Glomerular endothelial cell (primary cell): ENCODE results near the gene FNDC1. TPM values are rescaled to one million over a fixed set of nuclear protein-coding genes. Genes with fewer than 3 reads are reported as not detected.
"Not testable (repeated sequence)": the region's sequence is repeated elsewhere in the genome, so short reads cannot be mapped to it uniquely, and the experiment has no call there.

ENCODE experiments used
- DNase-seq: peaks from one replicate; pipeline ENCODE4 v3.0.0-alpha.2; 2011; ENCODE audit warnings: low read depth, low spot score; ENCODE audit errors: extremely low read depth
- total RNA-seq: library from RNA; depleted of rRNA; stranded (reverse); fragments of >200 nt; gene quantifications from 2 replicates; pipeline ENCODE4 v1.2.3, GENCODE V29; 2015

The FNDC1 gene
- total RNA-seq, 1 donor from 2014 or later, result 0.06 TPM

DNA sequence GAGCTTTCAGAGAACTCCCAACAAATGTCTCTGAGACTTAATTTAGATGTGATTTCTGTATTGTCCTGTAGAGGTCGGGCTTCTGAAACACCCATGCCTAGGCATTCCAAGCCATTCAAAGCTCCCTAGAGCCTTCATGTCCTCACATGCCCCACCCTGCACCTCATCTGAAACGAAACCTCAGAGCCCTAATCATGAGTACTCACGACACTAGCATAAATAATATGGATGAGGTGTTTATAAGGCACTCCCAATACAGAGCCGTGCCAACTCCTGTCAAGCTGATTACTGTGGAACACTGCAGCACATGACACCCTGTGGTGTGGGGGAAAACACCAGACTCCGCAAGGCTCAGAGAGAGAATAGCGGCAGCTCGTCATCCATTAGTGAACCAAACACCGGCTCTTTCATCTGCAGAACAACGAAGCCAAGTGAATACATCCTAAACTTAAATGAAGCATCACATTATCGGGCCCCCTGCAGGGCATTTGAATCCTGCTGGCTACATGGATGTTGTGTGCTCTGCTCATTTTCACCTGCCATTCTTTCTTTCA lies 83.8 kb downstream of the FNDC1 start:
- DNase-seq, result no peak

DNA sequence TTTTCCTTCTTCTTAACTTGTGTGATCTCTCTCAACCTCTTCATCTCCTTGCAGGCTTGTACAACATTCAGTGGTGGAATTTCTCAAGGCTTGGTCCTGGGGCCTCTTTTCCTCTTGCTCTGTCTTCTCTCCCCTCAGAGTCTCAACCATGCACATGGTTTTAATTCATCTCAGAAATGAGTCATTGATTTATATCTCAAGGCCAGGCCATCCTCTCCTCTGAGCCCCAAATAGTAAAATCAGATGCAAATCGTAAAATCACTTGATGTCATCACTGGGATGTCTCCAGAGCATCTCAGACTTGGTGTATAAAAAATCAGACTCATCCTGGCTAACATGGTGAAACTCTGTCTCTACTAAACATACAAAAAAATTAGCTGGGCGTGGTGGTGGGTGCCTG lies 85.0 kb downstream of the FNDC1 start:
- DNase-seq, result no peak

DNA sequence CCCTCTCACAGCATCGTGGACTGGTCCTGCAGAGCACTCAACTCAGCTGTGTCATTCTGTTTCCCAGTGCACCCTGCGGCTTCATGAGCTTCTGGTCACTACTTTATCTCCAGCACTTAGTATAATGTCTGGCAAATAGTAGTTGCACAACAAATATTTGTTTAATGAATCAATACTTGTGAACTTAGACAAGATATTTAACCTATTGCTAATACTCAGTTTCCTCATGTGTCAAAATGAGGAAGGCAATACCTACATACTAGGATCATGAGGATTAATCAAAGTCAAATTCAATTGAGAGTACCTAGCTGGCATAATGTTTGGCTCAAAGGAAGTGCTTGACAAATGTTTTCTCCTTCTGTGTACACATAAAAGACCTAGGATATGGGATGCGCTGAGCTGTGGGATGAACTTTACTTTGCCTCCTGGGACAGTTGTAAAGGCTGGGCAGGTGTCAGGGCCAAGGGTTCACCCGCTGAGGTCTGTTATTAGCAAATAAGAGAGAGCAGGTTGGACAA lies 86.3 kb downstream of the FNDC1 start:
- DNase-seq, result no peak

DNA sequence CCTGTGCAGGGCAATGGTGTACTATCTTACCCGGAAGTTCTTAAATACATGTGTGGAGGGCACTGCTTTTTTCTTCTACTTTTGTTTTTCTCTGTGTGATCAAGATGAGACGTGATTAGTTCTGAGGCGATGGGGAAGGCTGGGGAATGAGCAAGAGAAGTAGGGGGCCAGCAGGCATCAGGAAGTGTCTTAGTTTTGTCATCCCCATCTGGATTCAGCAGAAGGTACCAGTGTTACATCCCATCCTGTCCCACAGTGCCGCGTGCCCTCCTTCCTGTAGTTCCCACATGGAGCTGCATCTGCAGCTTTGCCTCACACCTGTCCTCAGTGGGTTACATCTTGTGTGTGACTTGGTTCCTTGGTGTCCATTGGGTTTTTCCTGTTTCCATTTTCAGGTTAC lies 86.9 kb downstream of the FNDC1 start:
- no peak for DNase-seq

- DNase-seq, result no peak
Observed at GRCh38 chr6:159257846-159258245, 88.6 kb downstream of the FNDC1 start.

- DNase-seq, result no peak
Observed at GRCh38 chr6:159259441-159260125, 90.4 kb downstream of the FNDC1 start.

DNA sequence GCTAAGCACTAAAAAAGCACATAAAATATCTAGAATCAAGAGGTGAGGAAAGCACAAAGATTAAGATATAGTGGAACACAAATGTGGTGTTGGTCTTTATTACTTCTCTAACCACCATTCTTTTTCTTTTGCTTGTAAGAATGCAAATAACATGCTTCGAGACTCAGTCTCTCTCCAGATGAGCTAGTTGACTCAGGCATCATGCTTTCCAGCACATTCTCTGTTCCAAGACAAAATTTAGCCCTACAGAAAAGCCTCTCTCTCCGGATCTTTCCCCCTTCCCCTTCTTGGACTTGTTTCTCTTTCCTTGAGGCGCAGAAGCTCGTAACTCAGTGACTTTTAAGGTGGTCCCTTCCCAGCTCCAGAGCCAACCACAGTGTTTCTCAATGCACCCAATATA lies 91.0 kb downstream of the FNDC1 start:
- no peak for DNase-seq

GRCh38 chr6:159261995-159262394 lies 92.8 kb downstream of the FNDC1 start:
- DNase-seq, result no peak

GRCh38 chr6:159262586-159262985 lies 93.4 kb downstream of the FNDC1 start:
- DNase-seq, result no peak

DNA sequence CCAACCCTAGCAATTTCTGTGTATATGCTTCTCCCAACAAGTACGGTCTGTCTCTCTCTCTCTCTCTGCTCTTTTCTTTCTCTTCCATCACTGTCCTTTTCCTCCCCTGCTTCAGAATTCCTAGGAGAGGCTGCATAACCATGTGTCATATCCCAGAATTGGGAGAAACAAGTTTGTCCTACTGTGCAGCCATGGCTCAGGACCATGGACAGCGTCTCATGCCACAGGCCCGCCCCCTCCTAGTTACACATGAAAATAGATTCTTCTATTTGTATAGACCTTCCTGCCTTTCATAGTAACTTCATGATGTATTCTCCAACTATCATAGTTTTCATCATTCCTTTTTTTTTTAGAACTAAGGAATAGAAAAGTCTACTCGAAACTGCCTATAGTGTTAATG lies 98.0 kb downstream of the FNDC1 start:
- DNase-seq, result no peak

DNA sequence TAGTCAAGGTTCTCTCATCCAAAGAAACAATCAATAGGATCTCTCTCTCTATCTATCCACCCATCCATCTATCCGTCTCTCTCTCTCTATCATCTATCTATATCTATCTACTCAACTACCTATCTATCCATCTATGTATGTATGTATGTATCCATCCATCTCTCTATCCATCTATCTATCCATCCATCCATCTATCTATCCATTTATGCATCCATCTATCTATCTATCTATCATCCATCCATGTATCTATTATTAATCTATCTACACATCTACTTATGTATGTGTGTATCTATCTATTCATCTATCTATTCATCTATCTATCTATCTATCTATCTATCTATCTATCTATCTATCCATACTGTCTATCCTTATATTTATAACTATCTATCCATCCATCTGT lies 99.3 kb downstream of the FNDC1 start:
- no peak for DNase-seq

DNA sequence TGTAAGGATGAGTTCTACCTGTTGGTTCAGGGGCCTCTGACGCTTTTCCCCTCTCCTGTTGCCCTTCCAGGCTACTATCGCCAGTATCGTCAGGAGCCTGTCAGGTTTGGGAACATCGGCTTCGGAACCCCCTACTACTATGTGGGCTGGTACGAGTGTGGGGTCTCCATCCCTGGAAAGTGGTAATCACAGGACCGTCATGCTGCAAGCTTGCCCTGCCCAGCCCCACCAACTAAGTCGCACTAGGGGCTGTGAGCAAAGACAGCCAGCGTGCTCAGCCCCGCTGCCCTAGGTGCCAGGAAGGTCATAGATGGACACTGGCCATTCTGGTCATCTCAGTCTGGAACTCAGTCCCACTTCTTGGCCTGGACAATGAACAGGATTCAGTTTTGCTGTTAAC lies 102.1 kb downstream of the FNDC1 start:
- DNase-seq, result no peak

DNA sequence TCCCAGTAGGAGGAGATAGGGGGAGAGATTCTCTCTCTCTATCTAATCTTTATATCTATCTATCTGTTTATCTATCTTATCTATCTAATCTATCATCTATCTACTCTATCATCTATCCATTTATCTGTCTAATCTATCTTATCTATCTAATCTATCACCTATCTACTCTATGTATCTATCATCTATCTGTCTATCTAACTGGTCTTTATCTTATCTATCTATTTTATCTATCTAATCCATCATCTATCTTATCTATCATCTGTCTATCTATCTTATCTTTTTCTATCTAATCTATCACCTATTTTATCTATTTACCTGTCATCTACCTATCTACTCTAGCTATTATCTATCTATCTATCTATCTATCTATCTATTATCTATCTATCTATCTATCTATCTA lies 109.4 kb downstream of the FNDC1 start:
- DNase-seq, result no peak

- no peak for DNase-seq
Observed at GRCh38 chr6:159279790-159280277, 110.6 kb downstream of the FNDC1 start.

- no peak for DNase-seq
Observed at GRCh38 chr6:159282421-159282820, 113.2 kb downstream of the FNDC1 start.

DNA sequence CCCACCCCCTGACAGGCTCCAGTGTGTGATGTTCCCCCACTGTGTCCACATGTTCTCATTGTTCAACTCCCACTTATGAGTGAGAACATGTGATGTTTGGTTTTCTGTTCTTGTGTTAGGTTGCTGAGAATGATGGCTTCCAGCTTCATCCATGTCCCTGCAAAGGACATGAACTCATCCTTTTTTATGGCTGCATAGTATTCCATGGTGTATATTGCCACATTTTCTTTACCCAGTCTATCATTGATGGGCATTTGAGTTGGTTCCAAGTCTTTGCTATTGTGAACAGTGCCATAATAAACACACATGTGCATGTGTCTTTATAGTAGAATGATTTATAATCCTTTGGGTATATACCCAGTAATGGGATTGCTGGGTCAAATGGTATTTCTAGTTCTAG lies 115.5 kb downstream of the FNDC1 start:
- not testable (repeated sequence) for DNase-seq

DNA sequence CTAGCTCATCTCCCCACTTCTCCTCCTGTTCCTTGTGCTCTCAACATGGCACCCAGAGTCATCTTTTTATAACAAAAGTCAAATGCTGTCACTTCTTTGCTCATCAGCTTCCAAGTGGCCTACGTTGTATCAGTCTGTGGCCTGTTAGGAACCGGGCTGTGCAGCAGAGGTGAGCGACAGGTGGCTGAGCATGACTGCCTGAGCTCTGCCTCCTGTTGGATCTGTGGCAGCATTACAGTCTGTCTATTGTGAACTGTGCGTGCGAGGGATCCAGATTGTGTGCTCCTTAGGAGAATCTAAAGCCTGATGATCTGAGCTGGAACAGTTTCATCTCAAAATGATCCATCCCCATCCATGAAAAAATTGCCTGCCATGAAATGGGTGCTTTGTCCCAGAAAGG lies 129.6 kb downstream of the FNDC1 start:
- no peak for DNase-seq

DNA sequence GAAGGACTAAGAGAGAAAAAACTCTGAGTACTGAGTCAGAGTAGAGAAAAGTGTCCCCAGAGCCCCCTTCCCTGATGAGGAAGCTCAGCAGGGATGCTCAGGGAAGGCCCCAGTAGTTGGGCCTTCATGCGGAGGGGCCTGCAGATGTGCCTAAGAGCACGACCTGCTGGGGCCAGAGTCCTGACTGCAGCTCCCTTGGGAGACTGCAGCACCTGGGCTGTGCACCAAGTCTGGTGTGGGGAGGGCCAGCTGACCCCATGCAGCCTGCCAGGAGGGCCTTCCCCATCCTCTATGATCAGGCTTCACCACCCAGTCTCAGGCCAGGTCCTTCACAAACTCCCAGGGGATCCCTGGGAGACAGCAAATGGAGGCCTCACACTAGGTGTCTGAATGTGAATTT lies 130.4 kb downstream of the FNDC1 start:
- no peak for DNase-seq

- DNase-seq, result no peak
Observed at GRCh38 chr6:159301277-159301676, 132.1 kb downstream of the FNDC1 start.

GRCh38 chr6:159301810-159302593 lies 132.8 kb downstream of the FNDC1 start:
- DNase-seq, result no peak

DNA sequence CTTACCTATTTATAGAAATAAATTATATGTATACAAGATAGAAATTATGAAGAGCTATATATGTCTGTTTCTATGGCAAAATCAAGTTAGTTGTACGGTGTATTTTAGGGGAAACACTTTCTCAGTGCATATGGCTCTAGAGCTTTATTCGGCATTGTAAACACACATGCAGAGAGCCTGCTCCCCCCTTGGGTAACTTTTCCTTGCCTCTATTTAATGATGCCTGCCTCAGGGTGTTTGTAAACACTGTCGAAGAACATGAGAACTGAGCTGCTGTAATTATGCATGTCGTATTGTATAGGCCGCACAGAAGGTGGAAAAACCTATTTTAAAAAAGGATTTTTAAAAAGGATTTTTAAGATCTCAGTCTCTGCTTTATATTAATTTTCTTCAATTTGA lies 133.4 kb downstream of the FNDC1 start:
- DNase-seq, result no peak

- DNase-seq, result no peak
Observed at GRCh38 chr6:159303159-159303558, 134.0 kb downstream of the FNDC1 start.
